NCI-H1694 (cell line): ENCODE measurements around the gene C11orf58.

ENCODE experiments used
- DNase-seq: peaks from one replicate; lab custom pipeline; 2025; lab: John Stamatoyannopoulos, UW

The C11orf58 gene

GRCh38 chr11:16785520-16786128 lies 47.2 kb downstream of the C11orf58 start:
- peak; percentile 28 for DNase-seq

GRCh38 chr11:16786131-16786530 lies 47.7 kb downstream of the C11orf58 start:
- DNase-seq = no peak

GRCh38 chr11:16787035-16787742 lies 48.7 kb downstream of the C11orf58 start:
- DNase-seq = no peak

GRCh38 chr11:16788141-16789062 lies 50.0 kb downstream of the C11orf58 start:
- peak; percentile 50 for DNase-seq

GRCh38 chr11:16789063-16789420 lies 50.6 kb downstream of the C11orf58 start:
- DNase-seq = no peak

- no peak for DNase-seq
Observed at GRCh38 chr11:16789560-16790485, 51.4 kb downstream of the C11orf58 start.

GRCh38 chr11:16790486-16791190 lies 52.2 kb downstream of the C11orf58 start:
- no peak for DNase-seq

- no peak for DNase-seq
Observed at GRCh38 chr11:16791191-16791961, 52.9 kb downstream of the C11orf58 start.

- no peak for DNase-seq
Observed at GRCh38 chr11:16792426-16792825, 54.0 kb downstream of the C11orf58 start.

GRCh38 chr11:16793009-16793408 lies 54.6 kb downstream of the C11orf58 start:
- no peak for DNase-seq

GRCh38 chr11:16793511-16793910 lies 55.1 kb downstream of the C11orf58 start:
- DNase-seq = no peak

- no peak for DNase-seq
Observed at GRCh38 chr11:16794047-16794818, 55.8 kb downstream of the C11orf58 start.

- no peak for DNase-seq
Observed at GRCh38 chr11:16795146-16795545, 56.7 kb downstream of the C11orf58 start.

GRCh38 chr11:16796311-16796710 lies 57.9 kb downstream of the C11orf58 start:
- DNase-seq = no peak

GRCh38 chr11:16797776-16798175 lies 59.3 kb downstream of the C11orf58 start:
- DNase-seq = no peak

- no peak for DNase-seq
Observed at GRCh38 chr11:16799221-16799620, 60.8 kb downstream of the C11orf58 start.

- DNase-seq = no peak
Observed at GRCh38 chr11:16799890-16800289, 61.4 kb downstream of the C11orf58 start.

GRCh38 chr11:16800382-16800781 lies 61.9 kb downstream of the C11orf58 start:
- no peak for DNase-seq

- DNase-seq = no peak
Observed at GRCh38 chr11:16801288-16801980, 63.0 kb downstream of the C11orf58 start.
